H1 (cell line): Measurements from ENCODE around the gene PAX5. TPM values are rescaled to one million over a fixed set of nuclear protein-coding genes. Genes with fewer than 3 reads are reported as not detected.

Experiments
- CHD1 ChIP-seq: IDR thresholded peaks from 2 replicates; pipeline ENCODE4 v1.6.1; 2012; ENCODE audit warnings: low read depth, low read length, improper control_type of control experiment
- EGR1 ChIP-seq: IDR thresholded peaks from 2 replicates; pipeline ENCODE4 v1.6.1; 2011; ENCODE audit warnings: low read depth, low read length, borderline replicate concordance
- polyA plus RNA-seq, 7 experiments: library from polyadenylated mRNA; depleted of rRNA in 3 of 7; stranded (reverse) in 5 of 7; unstranded in 2 of 7; fragments of >200 nt in 5 of 7; fragments of 200-250 nt in 2 of 7; gene quantifications; 1 replicate in 5 of 7; 2 replicates in 1 of 7; 4 replicates in 1 of 7; pipeline versions ENCODE4 v1.2.1 to v1.2.3, GENCODE V29; 2011 to 2013; ENCODE audit warnings: missing spikeins in 2 of 7, mixed read lengths in 2 of 7
- total RNA-seq: library from RNA; stranded (reverse); fragmentation: NEBNext Ultra II Directional; extraction: Animal tissue kit (Norgen Biotek cat#: 25700); gene quantifications from 2 replicates; pipeline ENCODE4 v1.2.1, GENCODE V29; 2021

Gene PAX5
- total and polyA plus RNA-seq, 2 of the 8 experiments (the other 6 are each of a cell fraction or from before 2014, with no cell fraction given) = 0.29 to 0.43 TPM

DNA sequence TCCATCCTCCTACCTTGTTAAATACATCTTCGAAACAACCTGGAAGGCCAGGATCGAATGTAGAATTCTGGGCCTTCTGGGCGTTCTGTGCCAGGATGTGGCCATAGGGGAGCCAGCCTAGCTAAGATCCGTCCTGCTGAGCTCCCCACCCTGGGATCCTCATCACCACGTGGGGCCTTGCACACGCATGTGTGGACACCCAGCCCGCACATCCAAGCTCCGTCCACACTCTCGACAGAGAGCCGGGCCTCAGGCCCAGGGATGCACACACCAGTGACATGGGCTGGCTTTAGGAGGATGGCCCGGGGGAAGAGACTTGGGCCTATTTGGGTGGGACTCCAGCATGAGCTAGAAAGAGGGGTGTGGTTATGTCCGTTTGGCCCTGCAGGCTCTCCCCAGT lies 154.0 kb downstream of the PAX5 start (continued):
- TF ChIP-seq EGR1 = no peak
- TF ChIP-seq CHD1 = no peak
